Amniotic stem cell (primary cell): ENCODE data around the gene SRRT.
"Not testable (repeated sequence)": the region's sequence is repeated elsewhere in the genome, so short reads cannot be mapped to it uniquely, and the experiment has no call there.

Experiments used
- DNase-seq: peaks from one replicate; lab custom pipeline; 2025; lab: John Stamatoyannopoulos, UW

The SRRT gene

GRCh38 chr7:100854146-100854895 is 20.6 kb upstream of the SRRT start:
- no peak for DNase-seq

- not testable (repeated sequence) for DNase-seq
Observed at GRCh38 chr7:100854899-100855298, 20.0 kb upstream of the SRRT start.

- DNase-seq, result no peak
Observed at GRCh38 chr7:100855515-100855914, 19.4 kb upstream of the SRRT start.

GRCh38 chr7:100856871-100857282 is 18.0 kb upstream of the SRRT start:
- no peak for DNase-seq

GRCh38 chr7:100859856-100860255 is 15.0 kb upstream of the SRRT start:
- no peak for DNase-seq

GRCh38 chr7:100860702-100861615 is 13.9 kb upstream of the SRRT start:
- no peak for DNase-seq

- no peak for DNase-seq
Observed at GRCh38 chr7:100861616-100861985, 13.3 kb upstream of the SRRT start.

GRCh38 chr7:100863406-100863950 is 11.4 kb upstream of the SRRT start:
- no peak for DNase-seq

GRCh38 chr7:100864263-100864845 is 10.5 kb upstream of the SRRT start:
- DNase-seq, result no peak

- no peak for DNase-seq
Observed at GRCh38 chr7:100865372-100865911, 9.5 kb upstream of the SRRT start.

- DNase-seq, result no peak
Observed at GRCh38 chr7:100865938-100866728, 8.8 kb upstream of the SRRT start.

- DNase-seq, result no peak
Observed at GRCh38 chr7:100866729-100867039, 8.2 kb upstream of the SRRT start.

GRCh38 chr7:100867040-100867775 is 7.7 kb upstream of the SRRT start, which contains the start of gene TRIP6:
Gene TRIP6, plus strand, starts transcription at chr7:100867387. Its CDS starts 111 bp downstream, at chr7:100867498.
- DNase-seq, result peak; percentile 86

- DNase-seq, result no peak
Observed at GRCh38 chr7:100867776-100868485, 7.0 kb upstream of the SRRT start.

GRCh38 chr7:100873599-100874299 is 1.2 kb upstream of the SRRT start:
- no peak for DNase-seq

- no peak for DNase-seq
Observed at GRCh38 chr7:100874300-100874576, 665 bp upstream of the SRRT start.

- DNase-seq, result no peak
Observed at GRCh38 chr7:100875356-100875751, 451 bp downstream of the SRRT start.

GRCh38 chr7:100878013-100878412 is 3.1 kb downstream of the SRRT start:
- no peak for DNase-seq

GRCh38 chr7:100878685-100879084 is 3.8 kb downstream of the SRRT start:
- DNase-seq, result no peak
